GM23338 (cell line): ENCODE data around the gene STAB2. TPM values are rescaled to one million over a fixed set of nuclear protein-coding genes. Genes with fewer than 3 reads are reported as not detected.

ENCODE experiments used
- ATAC-seq: fragments of 200-7000 bp; cut with Tn5 transposase; 3 replicates; pipeline ENCODE4 v1.9.1; 2020
- DNase-seq: peaks from one replicate; pipeline ENCODE4 v3.0.0-alpha.2; 2015; ENCODE audit warnings: low spot score
- H2AFZ ChIP-seq: fragments of 200-600 bp; sonication (generic); 2 replicates; pipeline ENCODE4 v1.8.0; 2016; ENCODE audit warnings: antibody characterized with exemption, mild to moderate bottlenecking, moderate library complexity
- H3F3A ChIP-seq: fragments of 200-600 bp; sonication (generic); replicated peaks from 2 replicates; pipeline ENCODE4 v1.8.0; 2017; ENCODE audit warnings: antibody characterized with exemption, mixed run types, low read depth
- H3K27ac ChIP-seq: fragments of 200-600 bp; sonication (generic); 2 replicates; pipeline ENCODE4 v1.6.1; 2016; ENCODE audit warnings: low read depth
- H3K27me3 ChIP-seq: fragments of 200-600 bp; sonication (generic); 2 replicates; pipeline ENCODE4 v1.8.0; 2016; ENCODE audit warnings: mild to moderate bottlenecking, mixed run types, moderate library complexity; ENCODE audit not compliant: insufficient read depth
- H3K36me3 ChIP-seq: fragments of 200-600 bp; sonication (generic); 2 replicates; pipeline ENCODE4 v1.8.0; 2016; ENCODE audit warnings: mild to moderate bottlenecking; ENCODE audit not compliant: insufficient read depth
- H3K4me1 ChIP-seq: fragments of 200-600 bp; sonication (generic); 2 replicates; pipeline ENCODE4 v1.8.0; 2016; ENCODE audit warnings: mild to moderate bottlenecking, moderate library complexity; ENCODE audit not compliant: insufficient read depth
- H3K4me2 ChIP-seq: fragments of 200-600 bp; sonication (generic); 2 replicates; pipeline ENCODE4 v1.7.1; 2017; ENCODE audit warnings: mixed run types
- H3K4me3 ChIP-seq: fragments of 200-600 bp; sonication (generic); 2 replicates; pipeline ENCODE4 v1.6.1; 2016; ENCODE audit warnings: mixed run types
- H3K79me2 ChIP-seq: fragments of 200-600 bp; sonication (generic); replicated peaks from 2 replicates; pipeline ENCODE4 v1.8.0; 2017; ENCODE audit warnings: mild to moderate bottlenecking; ENCODE audit not compliant: insufficient read depth
- H3K9me2 ChIP-seq: fragments of 200-600 bp; sonication (generic); 2 replicates; pipeline ENCODE4 v1.8.0; 2017; ENCODE audit not compliant: insufficient read depth
- H4K20me1 ChIP-seq: fragments of 200-600 bp; sonication (generic); replicated peaks from 2 replicates; pipeline ENCODE4 v1.8.0; 2017; ENCODE audit warnings: mild to moderate bottlenecking; ENCODE audit not compliant: insufficient read depth
- H3K27ac Mint-ChIP-seq: 2 replicates; pipeline ENCODE4 v1.8.0; 2020; ENCODE audit warnings: inconsistent platforms, mild to moderate bottlenecking, moderate library complexity, mixed read lengths
- H3K27me3 Mint-ChIP-seq: 3 replicates; pipeline ENCODE4 v1.8.0; 2022; ENCODE audit warnings: low read depth, mild to moderate bottlenecking, moderate library complexity, mixed read lengths, inconsistent platforms; ENCODE audit not compliant: insufficient read depth, poor library complexity
- H3K36me3 Mint-ChIP-seq: 3 replicates; pipeline ENCODE4 v1.8.0; 2021; ENCODE audit warnings: low read depth, mild to moderate bottlenecking, inconsistent platforms, moderate library complexity, mixed read lengths
- H3K4me1 Mint-ChIP-seq: 3 replicates; pipeline ENCODE4 v1.8.0; 2020; ENCODE audit warnings: mild to moderate bottlenecking, inconsistent platforms, mixed read lengths
- H3K4me3 Mint-ChIP-seq: 3 replicates; pipeline ENCODE4 v1.8.0; 2021; ENCODE audit warnings: moderate library complexity, mild to moderate bottlenecking, inconsistent platforms, mixed read lengths
- H3K9me3 Mint-ChIP-seq: 3 replicates; pipeline ENCODE4 v1.8.0; 2020; ENCODE audit warnings: moderate library complexity, mild to moderate bottlenecking, inconsistent platforms, mixed read lengths
- EZH2phosphoT487 ChIP-seq: fragments of 200-600 bp; sonication (generic); IDR thresholded peaks from one replicate; pipeline ENCODE4 v1.8.1; 2018; ENCODE audit warnings: antibody characterized with exemption; ENCODE audit not compliant: unreplicated experiment
- JUNB ChIP-seq: IDR thresholded peaks from one replicate; pipeline ENCODE4 v1.6.1; 2016; ENCODE audit warnings: antibody characterized with exemption; ENCODE audit not compliant: unreplicated experiment
- NANOG ChIP-seq: IDR thresholded peaks from 2 replicates; pipeline ENCODE4 v1.6.1; 2016; ENCODE audit warnings: antibody characterized with exemption, borderline replicate concordance
- POLR2AphosphoS5 ChIP-seq: IDR thresholded peaks from 2 replicates; pipeline ENCODE4 v1.6.1; 2016; ENCODE audit warnings: antibody characterized with exemption, low read depth
- STAT1 ChIP-seq: IDR thresholded peaks from one replicate; pipeline ENCODE4 v1.6.1; 2016; ENCODE audit warnings: antibody characterized with exemption; ENCODE audit not compliant: unreplicated experiment
- polyA plus RNA-seq: library from polyadenylated mRNA; unstranded; fragments of >200 nt; fragmentation: Nextera tagmentation; extraction: Ambion mirVana; gene quantifications from 2 replicates; pipeline ENCODE4 v1.2.1, GENCODE V29; 2016
- total RNA-seq: library from RNA; depleted of rRNA; stranded (reverse); fragments of >200 nt; shearing (Covaris generic); gene quantifications from 2 replicates; pipeline ENCODE4 v1.2.3, GENCODE V29; 2014
- TF ChIP-seq, protein P1 (sequence below): fragments of 250-450 bp; sonication (Bioruptor Pico); IDR thresholded peaks from 2 replicates; pipeline ENCODE4 v1.5.0; 2020; ENCODE audit warnings: mild to moderate bottlenecking, moderate library complexity
- TF ChIP-seq, protein P2 (sequence below): IDR thresholded peaks from 2 replicates; pipeline ENCODE4 v1.6.1; 2016; ENCODE audit warnings: antibody characterized with exemption

The STAB2 gene
- total and polyA plus RNA-seq, 2 experiments from 2014 or later = 0.14 TPM; not detected in 1

DNA sequence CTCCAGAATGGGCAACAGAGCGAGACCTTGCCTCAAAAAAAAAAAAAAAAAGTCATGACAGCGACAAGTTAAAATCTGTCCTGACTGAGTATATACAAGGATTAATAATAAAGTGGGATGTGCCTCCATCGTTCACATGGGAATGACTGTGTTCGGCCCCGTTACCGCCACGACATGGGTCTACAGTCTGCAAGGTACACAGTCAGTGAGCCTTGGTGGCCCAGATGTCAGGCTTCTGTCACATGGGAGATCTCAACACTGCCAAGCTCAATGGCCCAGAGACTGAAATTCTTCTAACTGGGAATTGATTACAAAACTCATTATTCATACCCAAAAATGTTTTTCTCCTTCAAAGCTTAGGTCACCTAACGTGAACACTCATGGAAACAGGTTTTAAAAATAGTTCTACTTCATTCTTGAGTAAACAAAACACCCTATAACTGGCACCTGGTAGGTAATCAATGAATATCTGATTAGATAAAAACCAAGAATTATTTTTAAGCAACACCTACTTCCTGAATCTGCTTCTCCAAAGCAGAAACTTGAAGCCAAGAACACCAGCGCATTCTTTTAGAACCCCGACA lies 188.0 kb downstream of the STAB2 start (continued):
- TF ChIP-seq, protein P1, sequence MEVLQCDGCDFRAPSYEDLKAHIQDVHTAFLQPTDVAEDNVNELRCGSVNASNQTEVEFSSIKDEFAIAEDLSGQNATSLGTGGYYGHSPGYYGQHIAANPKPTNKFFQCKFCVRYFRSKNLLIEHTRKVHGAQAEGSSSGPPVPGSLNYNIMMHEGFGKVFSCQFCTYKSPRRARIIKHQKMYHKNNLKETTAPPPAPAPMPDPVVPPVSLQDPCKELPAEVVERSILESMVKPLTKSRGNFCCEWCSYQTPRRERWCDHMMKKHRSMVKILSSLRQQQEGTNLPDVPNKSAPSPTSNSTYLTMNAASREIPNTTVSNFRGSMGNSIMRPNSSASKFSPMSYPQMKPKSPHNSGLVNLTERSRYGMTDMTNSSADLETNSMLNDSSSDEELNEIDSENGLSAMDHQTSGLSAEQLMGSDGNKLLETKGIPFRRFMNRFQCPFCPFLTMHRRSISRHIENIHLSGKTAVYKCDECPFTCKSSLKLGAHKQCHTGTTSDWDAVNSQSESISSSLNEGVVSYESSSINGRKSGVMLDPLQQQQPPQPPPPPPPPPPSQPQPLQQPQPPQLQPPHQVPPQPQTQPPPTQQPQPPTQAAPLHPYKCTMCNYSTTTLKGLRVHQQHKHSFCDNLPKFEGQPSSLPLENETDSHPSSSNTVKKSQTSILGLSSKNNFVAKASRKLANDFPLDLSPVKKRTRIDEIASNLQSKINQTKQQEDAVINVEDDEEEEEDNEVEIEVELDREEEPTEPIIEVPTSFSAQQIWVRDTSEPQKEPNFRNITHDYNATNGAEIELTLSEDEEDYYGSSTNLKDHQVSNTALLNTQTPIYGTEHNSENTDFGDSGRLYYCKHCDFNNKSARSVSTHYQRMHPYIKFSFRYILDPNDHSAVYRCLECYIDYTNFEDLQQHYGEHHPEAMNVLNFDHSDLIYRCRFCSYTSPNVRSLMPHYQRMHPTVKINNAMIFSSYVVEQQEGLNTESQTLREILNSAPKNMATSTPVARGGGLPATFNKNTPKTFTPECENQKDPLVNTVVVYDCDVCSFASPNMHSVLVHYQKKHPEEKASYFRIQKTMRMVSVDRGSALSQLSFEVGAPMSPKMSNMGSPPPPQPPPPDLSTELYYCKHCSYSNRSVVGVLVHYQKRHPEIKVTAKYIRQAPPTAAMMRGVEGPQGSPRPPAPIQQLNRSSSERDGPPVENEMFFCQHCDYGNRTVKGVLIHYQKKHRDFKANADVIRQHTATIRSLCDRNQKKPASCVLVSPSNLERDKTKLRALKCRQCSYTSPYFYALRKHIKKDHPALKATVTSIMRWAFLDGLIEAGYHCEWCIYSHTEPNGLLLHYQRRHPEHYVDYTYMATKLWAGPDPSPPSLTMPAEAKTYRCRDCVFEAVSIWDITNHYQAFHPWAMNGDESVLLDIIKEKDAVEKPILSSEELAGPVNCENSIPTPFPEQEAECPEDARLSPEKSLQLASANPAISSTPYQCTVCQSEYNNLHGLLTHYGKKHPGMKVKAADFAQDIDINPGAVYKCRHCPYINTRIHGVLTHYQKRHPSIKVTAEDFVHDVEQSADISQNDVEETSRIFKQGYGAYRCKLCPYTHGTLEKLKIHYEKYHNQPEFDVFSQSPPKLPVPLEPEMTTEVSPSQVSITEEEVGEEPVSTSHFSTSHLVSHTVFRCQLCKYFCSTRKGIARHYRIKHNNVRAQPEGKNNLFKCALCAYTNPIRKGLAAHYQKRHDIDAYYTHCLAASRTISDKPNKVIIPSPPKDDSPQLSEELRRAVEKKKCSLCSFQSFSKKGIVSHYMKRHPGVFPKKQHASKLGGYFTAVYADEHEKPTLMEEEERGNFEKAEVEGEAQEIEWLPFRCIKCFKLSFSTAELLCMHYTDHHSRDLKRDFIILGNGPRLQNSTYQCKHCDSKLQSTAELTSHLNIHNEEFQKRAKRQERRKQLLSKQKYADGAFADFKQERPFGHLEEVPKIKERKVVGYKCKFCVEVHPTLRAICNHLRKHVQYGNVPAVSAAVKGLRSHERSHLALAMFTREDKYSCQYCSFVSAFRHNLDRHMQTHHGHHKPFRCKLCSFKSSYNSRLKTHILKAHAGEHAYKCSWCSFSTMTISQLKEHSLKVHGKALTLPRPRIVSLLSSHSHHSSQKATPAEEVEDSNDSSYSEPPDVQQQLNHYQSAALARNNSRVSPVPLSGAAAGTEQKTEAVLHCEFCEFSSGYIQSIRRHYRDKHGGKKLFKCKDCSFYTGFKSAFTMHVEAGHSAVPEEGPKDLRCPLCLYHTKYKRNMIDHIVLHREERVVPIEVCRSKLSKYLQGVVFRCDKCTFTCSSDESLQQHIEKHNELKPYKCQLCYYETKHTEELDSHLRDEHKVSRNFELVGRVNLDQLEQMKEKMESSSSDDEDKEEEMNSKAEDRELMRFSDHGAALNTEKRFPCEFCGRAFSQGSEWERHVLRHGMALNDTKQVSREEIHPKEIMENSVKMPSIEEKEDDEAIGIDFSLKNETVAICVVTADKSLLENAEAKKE (CRISPR knock-in tag) = no peak
- TF ChIP-seq EZH2phosphoT487 = no peak
- TF ChIP-seq JUNB = no peak
- TF ChIP-seq NANOG = no peak
- no peak for TF ChIP-seq POLR2AphosphoS5
- TF ChIP-seq, protein P2, sequence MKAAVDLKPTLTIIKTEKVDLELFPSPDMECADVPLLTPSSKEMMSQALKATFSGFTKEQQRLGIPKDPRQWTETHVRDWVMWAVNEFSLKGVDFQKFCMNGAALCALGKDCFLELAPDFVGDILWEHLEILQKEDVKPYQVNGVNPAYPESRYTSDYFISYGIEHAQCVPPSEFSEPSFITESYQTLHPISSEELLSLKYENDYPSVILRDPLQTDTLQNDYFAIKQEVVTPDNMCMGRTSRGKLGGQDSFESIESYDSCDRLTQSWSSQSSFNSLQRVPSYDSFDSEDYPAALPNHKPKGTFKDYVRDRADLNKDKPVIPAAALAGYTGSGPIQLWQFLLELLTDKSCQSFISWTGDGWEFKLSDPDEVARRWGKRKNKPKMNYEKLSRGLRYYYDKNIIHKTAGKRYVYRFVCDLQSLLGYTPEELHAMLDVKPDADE = no peak

DNA sequence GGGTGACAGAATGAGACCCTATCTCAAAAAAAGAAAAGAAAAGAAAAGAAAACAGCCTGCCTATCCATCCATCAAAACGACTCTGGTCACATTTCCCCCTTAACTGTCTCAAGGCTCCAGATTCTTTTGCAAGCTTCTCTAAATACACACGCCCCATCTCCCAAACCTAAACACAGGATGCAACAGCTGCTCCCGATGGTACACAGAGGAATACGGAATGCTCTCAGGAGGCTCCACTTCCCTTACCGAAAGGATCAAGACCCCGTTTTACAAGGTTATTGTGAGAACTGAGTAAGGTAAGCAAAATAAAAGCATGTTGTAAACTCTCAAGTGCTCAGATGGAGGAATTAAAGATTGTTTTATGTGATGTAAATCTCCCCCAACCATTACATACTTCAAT lies 191.7 kb downstream of the STAB2 start:
- Histone ChIP-seq H3K79me2 (no peaks in the 10 kb centered on the region), H2AFZ (no peak overlapping the region), H3K27me3 (no peaks in the 10 kb centered on the region), H3K4me1 (0 out of 2 replicates have a peak, but pooled peaks cover 3% of the 10 kb centered on the region), H3K4me3 (no peak overlapping the region), H3K9me2 (no peaks in the 10 kb centered on the region), H4K20me1 (no peaks in the 10 kb centered on the region), H3K36me3 (no peaks in the 10 kb centered on the region), H3K4me2 (no peak overlapping the region), H3K27ac (no peak overlapping the region), H3F3A (no peaks in the 10 kb centered on the region)
- no peak for TF ChIP-seq STAT1
- Mint-ChIP-seq H3K27ac (no peak overlapping the region), H3K36me3 (peaks cover 47% of the 10 kb centered on the region), H3K27me3 (no peaks in the 10 kb centered on the region), H3K4me3 (no peak overlapping the region), H3K4me1 (no peaks in the 10 kb centered on the region; the same call in 2 of the 3 replicates), H3K9me3 (no peaks in the 10 kb centered on the region)
- DNase-seq (no peak), ATAC-seq (no peak)
